ENCODE results near the gene RALGPS2.

Gene RALGPS2

GRCh38 chr1:178962853-178963711 lies 238.0 kb downstream of the RALGPS2 start:
- H3K36me3 ChIP-seq (ENCODE audit: control insufficient read depth in 1 of 2, insufficient read depth in 2 of 2, low read length in 2 of 2), result no peaks in the 10 kb centered on the region
- no peak overlapping the region for H3K27ac ChIP-seq (ENCODE audit: low read depth, low read length)
- H3K4me3 ChIP-seq (ENCODE audit: low read depth in 1 of 2, low read length in 2 of 2), result no peak overlapping the region
- H3K9me3 ChIP-seq (ENCODE audit: control insufficient read depth in 1 of 2, low read length in 2 of 2), result no peaks in the 10 kb centered on the region
- H3K27me3 ChIP-seq (ENCODE audit: control insufficient read depth in 1 of 2, insufficient read depth in 2 of 2, low read length in 2 of 2), result no peaks in the 10 kb centered on the region
- no peak overlapping the region for H3K9ac ChIP-seq (ENCODE audit: low read depth in 1 of 2, low read length in 2 of 2)
- no peaks in the 10 kb centered on the region for H3K4me1 ChIP-seq (ENCODE audit: control insufficient read depth in 1 of 2, insufficient read depth in 2 of 2, low read length in 2 of 2)

DNA sequence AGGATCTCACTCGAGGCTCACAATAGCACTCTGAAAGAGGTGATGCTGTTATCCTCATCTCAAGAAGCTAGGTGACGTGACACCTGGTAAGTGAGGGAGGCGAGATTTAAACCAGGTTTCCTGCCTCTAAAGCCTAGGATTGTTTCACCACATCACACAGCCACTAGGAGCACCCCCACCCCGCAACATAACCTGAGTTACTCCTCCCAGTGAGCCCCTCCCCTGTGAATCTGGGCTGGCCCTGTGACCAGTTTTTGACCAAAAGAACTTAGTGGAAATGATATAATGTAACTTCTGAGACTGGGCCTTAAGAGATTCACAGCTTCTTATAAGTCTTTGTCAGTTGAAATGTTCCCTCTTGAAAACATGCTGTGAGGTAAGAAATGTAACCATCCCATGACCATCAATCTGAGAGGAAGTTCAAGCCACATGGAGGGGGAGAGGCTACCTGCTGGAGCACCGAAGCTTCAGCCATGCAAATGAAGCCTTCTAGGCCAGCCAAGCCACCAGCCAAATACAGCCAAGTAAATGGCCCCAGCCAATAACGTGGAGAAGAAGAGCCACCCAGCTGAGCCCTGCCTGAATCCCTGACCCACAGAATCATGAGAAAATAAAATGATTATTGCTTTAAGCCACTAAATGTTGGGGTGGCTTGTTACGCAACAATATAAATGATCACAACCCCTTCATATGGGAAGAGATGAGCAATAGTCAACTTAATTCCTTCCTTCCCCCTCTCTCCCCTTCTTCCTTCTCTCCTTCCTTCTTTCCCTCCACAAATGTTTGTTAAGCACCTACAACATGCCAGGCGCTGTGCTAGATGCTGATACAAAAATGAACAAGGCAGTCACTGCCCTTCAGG lies 239.7 kb downstream of the RALGPS2 start:
- H3K36me3 ChIP-seq (ENCODE audit: control insufficient read depth in 1 of 2, insufficient read depth in 2 of 2, low read length in 2 of 2), result no peaks in the 10 kb centered on the region
- H3K9me3 ChIP-seq (ENCODE audit: control insufficient read depth in 1 of 2, low read length in 2 of 2), result no peaks in the 10 kb centered on the region
- H3K4me1 ChIP-seq (ENCODE audit: control insufficient read depth in 1 of 2, insufficient read depth in 2 of 2, low read length in 2 of 2), result no peaks in the 10 kb centered on the region
- no peak overlapping the region for H3K4me3 ChIP-seq (ENCODE audit: low read depth in 1 of 2, low read length in 2 of 2)
- no peak overlapping the region for H3K27ac ChIP-seq (ENCODE audit: low read depth, low read length)
- H3K27me3 ChIP-seq (ENCODE audit: control insufficient read depth in 1 of 2, insufficient read depth in 2 of 2, low read length in 2 of 2), result no peaks in the 10 kb centered on the region
- H3K9ac ChIP-seq (ENCODE audit: low read depth in 1 of 2, low read length in 2 of 2), result no peak overlapping the region

DNA sequence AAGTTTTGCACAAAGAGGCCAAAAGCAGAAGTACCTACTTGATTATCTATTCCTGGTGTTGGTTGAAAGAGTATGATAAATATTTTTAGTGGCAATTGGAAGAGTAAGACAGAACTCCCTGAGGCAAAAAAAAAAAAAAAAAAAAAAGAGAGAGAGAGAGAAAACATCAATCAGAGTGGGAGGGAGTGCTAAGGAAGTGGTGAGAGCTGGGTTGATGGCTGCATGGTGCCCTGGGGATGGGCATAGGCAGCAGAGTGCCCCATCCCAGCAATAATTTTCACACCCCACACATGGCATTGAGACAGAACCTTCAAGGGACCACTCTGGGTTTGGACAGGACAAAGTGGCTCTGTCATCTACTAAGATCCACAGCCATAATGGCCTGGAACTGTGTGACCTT lies 241.3 kb downstream of the RALGPS2 start:
- Histone ChIP-seq H3K4me3 (ENCODE audit: low read depth in 1 of 2, low read length in 2 of 2) (no peak overlapping the region), H3K36me3 (ENCODE audit: control insufficient read depth in 1 of 2, insufficient read depth in 2 of 2, low read length in 2 of 2) (no peaks in the 10 kb centered on the region), H3K9me3 (ENCODE audit: control insufficient read depth in 1 of 2, low read length in 2 of 2) (no peaks in the 10 kb centered on the region), H3K27me3 (ENCODE audit: control insufficient read depth in 1 of 2, insufficient read depth in 2 of 2, low read length in 2 of 2) (no peaks in the 10 kb centered on the region), H3K4me1 (ENCODE audit: control insufficient read depth in 1 of 2, insufficient read depth in 2 of 2, low read length in 2 of 2) (no peaks in the 10 kb centered on the region), H3K27ac (ENCODE audit: low read depth, low read length) (no peak overlapping the region), H3K9ac (ENCODE audit: low read depth in 1 of 2, low read length in 2 of 2) (no peak overlapping the region)

DNA sequence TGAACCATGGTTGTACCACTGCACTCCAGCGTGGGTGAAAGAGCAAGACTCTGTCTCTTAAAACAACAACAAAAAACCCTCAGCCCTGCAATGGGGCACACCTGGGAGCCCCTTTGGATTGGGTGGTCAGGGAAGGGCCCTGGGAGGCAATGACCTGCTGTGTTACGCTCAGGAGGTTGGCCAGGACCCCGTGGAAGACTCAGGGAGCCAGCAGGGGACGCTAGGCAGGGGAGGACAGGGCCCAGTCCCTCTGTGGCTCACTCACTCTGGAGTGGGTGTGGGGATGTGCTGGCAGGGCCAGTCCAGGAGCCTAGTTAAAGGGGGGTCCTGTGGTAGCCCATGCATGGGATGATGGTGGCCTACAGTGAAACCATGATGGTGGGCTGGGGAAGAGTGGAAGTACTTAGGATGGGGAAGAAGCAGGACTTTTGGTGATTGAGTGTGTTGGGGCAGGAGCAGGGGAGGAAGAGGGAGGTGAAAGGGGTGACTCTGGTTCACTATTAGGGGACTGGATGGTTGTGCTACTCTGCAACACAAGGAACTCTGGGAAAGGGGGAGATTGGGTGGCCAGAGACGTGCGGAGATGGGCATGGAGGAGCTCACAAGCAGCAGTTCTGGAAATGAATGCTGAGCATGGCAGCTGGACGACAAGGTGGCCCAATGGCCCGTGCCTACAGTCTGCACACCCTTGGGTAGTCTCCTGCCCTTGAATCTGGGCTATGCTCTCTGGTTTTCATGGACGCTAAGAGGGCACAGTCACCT lies 244.4 kb downstream of the RALGPS2 start:
- no peak overlapping the region for H3K9ac ChIP-seq (ENCODE audit: low read depth in 1 of 2, low read length in 2 of 2)

GRCh38 chr1:178970184-178970583 lies 245.1 kb downstream of the RALGPS2 start:
- Histone ChIP-seq H3K27ac (ENCODE audit: low read depth, low read length) (no peak overlapping the region), H3K36me3 (ENCODE audit: control insufficient read depth in 1 of 2, insufficient read depth in 2 of 2, low read length in 2 of 2) (no peaks in the 10 kb centered on the region), H3K27me3 (ENCODE audit: control insufficient read depth in 1 of 2, insufficient read depth in 2 of 2, low read length in 2 of 2) (no peaks in the 10 kb centered on the region), H3K9ac (ENCODE audit: low read depth in 1 of 2, low read length in 2 of 2) (no peak overlapping the region), H3K4me1 (ENCODE audit: control insufficient read depth in 1 of 2, insufficient read depth in 2 of 2, low read length in 2 of 2) (peaks cover 0 to 11% of the 10 kb centered on the region in 2 donors), H3K9me3 (ENCODE audit: control insufficient read depth in 1 of 2, low read length in 2 of 2) (no peaks in the 10 kb centered on the region), H3K4me3 (ENCODE audit: low read depth in 1 of 2, low read length in 2 of 2) (no peak overlapping the region)

More for the DNA sequence above, 244.4 kb downstream of the RALGPS2 start:
- H3K4me1 ChIP-seq (ENCODE audit: control insufficient read depth in 1 of 2, insufficient read depth in 2 of 2, low read length in 2 of 2), result peaks cover 0 to 11% of the 10 kb centered on the region in 2 donors
- no peak overlapping the region for H3K4me3 ChIP-seq (ENCODE audit: low read depth in 1 of 2, low read length in 2 of 2)
- H3K27me3 ChIP-seq (ENCODE audit: control insufficient read depth in 1 of 2, insufficient read depth in 2 of 2, low read length in 2 of 2), result no peaks in the 10 kb centered on the region
- no peak overlapping the region for H3K27ac ChIP-seq (ENCODE audit: low read depth, low read length)
- no peaks in the 10 kb centered on the region for H3K9me3 ChIP-seq (ENCODE audit: control insufficient read depth in 1 of 2, low read length in 2 of 2)
- no peaks in the 10 kb centered on the region for H3K36me3 ChIP-seq (ENCODE audit: control insufficient read depth in 1 of 2, insufficient read depth in 2 of 2, low read length in 2 of 2)

Data from duodenal mucosa (tissue), 2 donors.